ENCODE data around the gene HMCN2.

The HMCN2 gene

DNA sequence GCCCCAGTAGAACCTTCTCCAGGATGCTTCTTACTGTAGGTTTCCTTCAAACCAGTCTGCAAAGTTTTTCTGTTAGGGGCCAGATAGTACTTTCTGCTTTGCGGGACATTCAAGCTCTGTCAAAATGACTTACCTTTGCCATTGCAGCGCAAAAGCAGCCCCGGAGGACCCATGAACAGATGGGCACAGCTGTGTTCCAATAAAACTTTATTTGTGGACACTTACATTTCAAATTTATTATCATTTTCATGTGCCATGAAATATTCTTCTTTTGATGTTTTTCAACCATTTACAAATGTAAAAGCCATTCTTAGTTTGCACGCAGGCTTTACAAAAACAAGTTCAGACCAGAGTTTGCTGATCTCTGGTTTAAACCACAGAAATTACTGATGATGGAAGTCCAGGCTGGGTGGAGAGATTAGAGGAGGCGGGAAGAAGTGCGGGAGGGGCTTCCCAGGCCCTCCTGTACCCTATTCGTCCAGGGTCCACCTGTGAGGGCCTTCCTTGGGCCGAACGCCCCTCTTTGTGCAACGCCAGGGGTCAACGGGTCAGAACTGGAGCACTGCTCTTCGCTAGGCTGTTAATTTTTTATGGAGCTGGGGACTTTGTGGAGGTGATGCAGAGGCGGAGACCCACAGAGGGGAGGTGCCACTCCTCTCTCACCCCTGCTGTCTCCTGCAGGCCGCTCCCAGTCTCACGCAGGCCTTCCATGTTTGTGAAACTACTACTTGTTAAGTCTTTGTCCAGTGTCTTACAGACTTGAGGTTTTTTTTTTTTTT is 171.6 kb downstream of the HMCN2 start:
- DNase-seq (ENCODE audit: low read depth), result no peak
- H3K4me3 ChIP-seq (replicated peaks; ENCODE audit: low read depth, low read length), result no peak overlapping the region
- no peak for TF ChIP-seq CTCF (IDR thresholded peaks at IDR 0.05; ENCODE audit: low read length, missing control alignments)

- no peak for TF ChIP-seq CTCF (IDR thresholded peaks at IDR 0.05; ENCODE audit: low read length, missing control alignments)
- H3K4me3 ChIP-seq (replicated peaks; ENCODE audit: low read depth, low read length), result no peak overlapping the region
- DNase-seq (ENCODE audit: low read depth), result no peak
Observed at GRCh38 chr9:130438382-130438981, 172.9 kb downstream of the HMCN2 start.

GRCh38 chr9:130441031-130441430 is 175.5 kb downstream of the HMCN2 start:
- TF ChIP-seq CTCF (IDR thresholded peaks at IDR 0.05; ENCODE audit: low read length, missing control alignments), result no peak
- H3K4me3 ChIP-seq (replicated peaks; ENCODE audit: low read depth, low read length), result no peak overlapping the region
- DNase-seq (ENCODE audit: low read depth), result no peak

DNA sequence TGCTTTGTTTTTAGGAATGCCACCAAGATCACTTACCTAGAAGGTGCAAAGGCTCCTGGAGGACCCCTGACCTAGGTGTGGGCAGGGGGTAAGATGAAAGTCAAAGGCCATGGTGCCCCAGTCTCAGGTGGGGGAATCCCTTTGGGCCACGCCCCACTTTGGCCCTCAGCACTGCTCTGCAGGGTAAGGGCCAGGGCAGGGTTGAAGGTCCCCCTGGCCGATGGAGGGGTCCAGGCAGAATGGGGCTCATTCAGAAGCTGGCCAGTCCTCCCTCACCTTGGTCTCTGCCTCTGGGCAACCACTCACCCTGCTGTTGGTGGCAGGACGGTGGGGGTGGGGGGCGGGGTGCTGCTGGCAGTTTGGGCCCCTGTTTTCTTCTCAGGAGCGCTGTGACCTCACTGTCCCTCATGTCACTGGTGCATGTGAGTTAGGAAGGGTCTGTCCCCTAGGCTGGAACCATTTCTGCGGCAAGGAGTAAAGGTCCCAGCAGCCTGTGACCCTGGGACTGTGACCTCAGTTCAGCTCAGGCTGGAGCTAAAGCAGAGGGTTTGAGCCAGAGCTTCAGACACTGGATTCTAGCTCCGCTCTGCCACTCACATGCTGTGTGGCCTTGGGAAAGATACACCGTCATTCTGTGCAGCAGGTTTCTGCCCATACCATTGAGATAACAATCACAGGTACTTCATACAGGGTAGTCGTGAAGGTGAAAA is 177.3 kb downstream of the HMCN2 start:
- DNase-seq (ENCODE audit: low read depth), result no peak
- TF ChIP-seq CTCF (IDR thresholded peaks at IDR 0.05; ENCODE audit: low read length, missing control alignments), result no peak
- no peak overlapping the region for H3K4me3 ChIP-seq (replicated peaks; ENCODE audit: low read depth, low read length)

DNA sequence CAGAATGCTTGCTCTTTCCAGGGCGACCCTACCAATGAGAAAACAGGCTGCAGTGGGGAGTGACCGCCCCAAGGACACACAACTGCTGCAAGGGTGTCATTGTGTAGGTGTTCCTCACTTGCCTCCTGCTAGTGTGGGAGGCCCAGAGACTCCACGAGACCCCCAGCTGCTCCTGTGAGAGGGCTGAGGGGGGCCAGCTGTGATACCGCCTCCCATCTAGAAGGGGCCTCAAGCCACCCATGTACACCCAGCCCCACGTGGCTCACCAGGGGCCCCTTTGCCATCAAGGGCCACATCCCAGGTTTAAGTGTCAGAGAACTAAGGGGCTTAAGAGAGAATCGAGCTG is 177.9 kb downstream of the HMCN2 start:
- TF ChIP-seq CTCF (IDR thresholded peaks at IDR 0.05; ENCODE audit: low read length, missing control alignments), result no peak
- DNase-seq (ENCODE audit: low read depth), result no peak
- no peak overlapping the region for H3K4me3 ChIP-seq (replicated peaks; ENCODE audit: low read depth, low read length)

- no peak overlapping the region for H3K4me3 ChIP-seq (replicated peaks; ENCODE audit: low read depth, low read length)
- DNase-seq (ENCODE audit: low read depth), result no peak
- TF ChIP-seq CTCF (IDR thresholded peaks at IDR 0.05; ENCODE audit: low read length, missing control alignments), result no peak
Observed at GRCh38 chr9:130443840-130444492, 178.4 kb downstream of the HMCN2 start.

Data from fibroblast of pulmonary artery (primary cell).